Left lobe of liver (tissue), 2 donors: ENCODE data around the gene LGR4. TPM values are rescaled to one million over a fixed set of nuclear protein-coding genes. Genes with fewer than 3 reads are reported as not detected.
"Not testable (repeated sequence)": the region's sequence is repeated elsewhere in the genome, so short reads cannot be mapped to it uniquely, and the experiment has no call there.

Experiments used
- ATAC-seq: fragments of 200-7000 bp; cut with Tn5 transposase; one replicate; pipeline ENCODE4 v1.9.1; 2020; ENCODE audit warnings: mild to moderate bottlenecking, moderate library complexity
- DNase-seq: peaks from one replicate; pipeline ENCODE4 v3.0.0-alpha.2; 2020; ENCODE audit warnings: low spot score
- total RNA-seq: library from RNA; stranded (reverse); gene quantifications from one replicate; pipeline ENCODE4 v1.2.1, GENCODE V29; 2021
- donor health status: DM: no; HTN: no; CAD: no; lungs with moderate emphysema.
- donor health status: DM: no; HTN: yes; CAD: no.

Gene LGR4
- total RNA-seq, 1 donor from 2014 or later = 50.8 TPM

GRCh38 chr11:27462543-27462942 lies 10.0 kb downstream of the LGR4 start:
- ATAC-seq (no peak), DNase-seq (no peak)

GRCh38 chr11:27460158-27460978 lies 12.2 kb downstream of the LGR4 start:
- ATAC-seq = peak; percentile 21
- DNase-seq = no peak

DNA sequence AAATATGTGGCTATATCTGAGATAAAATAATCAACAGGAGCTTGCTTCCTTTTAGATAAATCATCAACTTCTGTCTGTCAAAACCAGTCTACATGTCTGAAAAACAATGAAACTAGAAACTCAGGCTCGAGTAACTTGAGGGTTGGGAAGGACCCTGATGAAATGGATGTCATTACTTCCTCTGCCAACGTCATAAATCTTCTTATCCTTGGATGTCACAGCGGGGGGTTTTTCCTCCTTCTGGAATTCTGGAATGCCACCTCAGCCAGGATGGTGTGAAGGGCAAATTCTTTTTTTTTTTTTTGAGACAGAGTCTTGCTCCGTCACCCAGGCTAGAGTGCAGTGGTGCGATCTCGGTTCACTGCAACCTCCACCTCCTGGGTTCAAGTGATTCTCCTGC lies 13.4 kb downstream of the LGR4 start:
- DNase-seq (no peak), ATAC-seq (no peak)

DNA sequence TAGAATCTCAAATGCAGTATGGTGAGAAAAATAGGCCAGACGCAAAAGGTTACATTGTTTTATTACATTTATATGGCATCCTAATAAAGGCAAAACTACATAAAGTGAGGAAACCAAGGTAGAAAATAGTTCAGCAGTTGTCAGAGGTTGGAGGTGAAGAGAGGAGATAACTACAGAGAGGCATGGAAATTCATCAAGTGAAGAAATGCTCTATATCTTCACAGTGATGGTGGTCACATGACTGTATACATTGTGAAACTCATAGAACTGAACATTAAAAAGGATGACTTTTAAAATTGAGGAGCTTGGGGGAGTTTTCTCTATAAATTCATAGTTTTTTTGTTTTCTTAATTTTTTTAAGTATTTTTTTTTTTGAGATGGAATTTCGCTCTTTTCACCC lies 14.4 kb downstream of the LGR4 start:
- ATAC-seq = no peak
- no peak for DNase-seq

- ATAC-seq (peak; percentile 63), DNase-seq (no peak)
Measured at GRCh38 chr11:27456795-27457329, 15.7 kb downstream of the LGR4 start.

GRCh38 chr11:27456140-27456794 lies 16.3 kb downstream of the LGR4 start:
- no peak for DNase-seq
- ATAC-seq = peak; percentile 85

DNA sequence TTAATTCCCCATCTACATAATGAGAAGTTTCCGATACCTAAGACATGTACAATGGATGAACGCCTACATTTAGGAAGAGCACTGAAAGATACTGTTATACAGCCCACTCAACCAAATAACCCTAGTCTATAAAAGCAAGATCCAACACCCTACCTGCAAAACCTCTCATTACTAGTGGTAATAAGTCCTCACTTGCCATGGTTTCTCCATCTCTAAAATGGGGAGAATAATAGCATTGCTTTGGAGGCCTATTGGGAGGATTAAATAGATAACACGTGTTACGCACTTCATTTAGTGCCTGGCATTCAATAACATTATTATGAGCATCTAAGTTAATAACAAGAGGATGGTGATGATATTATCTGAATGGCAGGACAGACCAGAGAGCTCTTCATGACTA lies 16.9 kb downstream of the LGR4 start:
- DNase-seq (no peak), ATAC-seq (no peak)

- DNase-seq (no peak), ATAC-seq (no peak)
Measured at GRCh38 chr11:27453701-27454100, 18.9 kb downstream of the LGR4 start.

DNA sequence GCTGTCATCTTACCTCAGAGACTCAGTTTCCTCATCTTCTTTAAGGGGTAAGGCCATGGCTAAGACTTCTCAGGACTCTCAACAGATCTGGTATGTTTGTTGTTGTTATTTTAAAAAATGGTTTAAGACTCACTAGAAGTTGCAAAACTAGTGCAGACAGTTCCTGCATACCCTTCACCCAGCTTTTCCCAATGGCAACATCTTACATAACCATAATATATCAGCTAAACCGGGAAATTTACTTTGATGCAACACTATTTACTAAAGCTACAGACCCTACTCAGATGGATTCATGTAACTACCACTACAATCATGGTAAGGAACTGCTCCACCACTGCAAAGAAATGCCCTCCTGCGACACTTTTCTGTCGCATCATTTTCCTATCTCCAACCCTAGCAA lies 20.4 kb downstream of the LGR4 start:
- peak; percentile 18 for ATAC-seq

GRCh38 chr11:27451244-27451965 lies 21.2 kb downstream of the LGR4 start:
- DNase-seq = no peak
- ATAC-seq = no peak

More for the DNA sequence above, 20.4 kb downstream of the LGR4 start:
- no peak for DNase-seq

- ATAC-seq, DNase-seq: not testable (repeated sequence)
Measured at GRCh38 chr11:27448184-27448540, 24.4 kb downstream of the LGR4 start.

DNA sequence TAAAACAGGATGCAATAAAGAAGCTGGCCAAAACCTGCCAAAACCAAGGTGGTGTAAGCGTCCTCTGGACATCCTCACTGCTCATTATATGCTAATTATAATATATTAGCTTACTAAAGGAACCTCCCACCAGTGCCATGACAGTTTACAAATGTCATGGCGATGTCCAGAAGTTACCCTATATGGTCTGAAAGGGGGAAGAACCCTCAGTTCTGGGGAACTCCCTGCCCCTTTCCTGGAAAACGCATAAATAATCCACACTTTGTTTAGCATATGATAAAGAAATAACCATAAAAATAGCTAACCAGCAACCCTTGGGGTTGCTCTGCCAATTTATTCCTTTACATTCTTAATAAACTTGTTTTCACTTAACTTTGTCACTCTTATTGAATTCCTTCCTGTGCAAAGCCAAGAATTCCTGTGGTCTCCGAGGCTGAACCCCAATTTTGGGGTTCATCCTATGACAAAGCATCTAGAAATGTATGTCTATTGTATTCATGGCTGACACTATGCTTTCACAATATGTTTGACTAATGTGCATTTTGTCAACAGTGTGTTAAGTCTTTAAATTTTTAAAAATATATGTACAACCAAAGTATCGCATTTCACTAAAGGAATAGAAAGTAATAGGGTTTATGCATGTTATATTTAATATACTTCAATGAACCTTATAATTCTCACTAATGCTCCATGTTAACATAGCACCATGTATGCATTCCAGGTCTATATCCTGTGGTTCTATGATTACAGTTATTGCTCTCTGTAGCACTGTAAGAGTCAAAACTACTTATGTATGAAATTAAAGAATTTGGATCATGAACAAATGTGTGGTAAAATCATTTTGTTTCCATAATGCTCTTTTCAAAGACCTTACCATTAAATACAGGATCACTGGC lies 25.1 kb downstream of the LGR4 start:
- ATAC-seq = no peak

GRCh38 chr11:27445625-27446024 lies 27.0 kb downstream of the LGR4 start:
- ATAC-seq = no peak

More for the DNA sequence above, 25.1 kb downstream of the LGR4 start:
- DNase-seq = no peak

DNA sequence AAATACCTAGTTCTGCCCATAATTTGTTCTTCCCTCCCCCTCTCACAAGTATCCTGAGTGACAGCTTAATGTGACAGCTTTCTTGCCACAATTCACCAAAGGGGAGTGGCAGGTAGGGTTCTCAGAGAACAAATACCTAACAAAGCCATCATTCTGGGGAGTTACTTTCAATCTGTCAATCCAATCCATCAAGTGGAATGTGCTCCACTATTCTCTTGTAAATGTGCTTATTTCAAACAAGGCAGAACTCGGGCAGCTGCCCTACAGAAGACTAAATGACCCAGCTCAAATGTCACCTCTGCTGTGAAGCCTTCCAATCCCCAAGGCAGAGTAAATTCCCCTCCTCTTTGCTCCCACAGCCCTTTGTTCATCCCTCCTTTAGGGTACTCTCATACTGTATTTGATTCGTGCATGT lies 27.8 kb downstream of the LGR4 start:
- peak; percentile 18 for ATAC-seq
- no peak for DNase-seq

More at GRCh38 chr11:27445625-27446024, 27.0 kb downstream of the LGR4 start:
- DNase-seq = no peak

GRCh38 chr11:27443746-27444507 lies 28.7 kb downstream of the LGR4 start:
- DNase-seq (no peak), ATAC-seq (no peak)

DNA sequence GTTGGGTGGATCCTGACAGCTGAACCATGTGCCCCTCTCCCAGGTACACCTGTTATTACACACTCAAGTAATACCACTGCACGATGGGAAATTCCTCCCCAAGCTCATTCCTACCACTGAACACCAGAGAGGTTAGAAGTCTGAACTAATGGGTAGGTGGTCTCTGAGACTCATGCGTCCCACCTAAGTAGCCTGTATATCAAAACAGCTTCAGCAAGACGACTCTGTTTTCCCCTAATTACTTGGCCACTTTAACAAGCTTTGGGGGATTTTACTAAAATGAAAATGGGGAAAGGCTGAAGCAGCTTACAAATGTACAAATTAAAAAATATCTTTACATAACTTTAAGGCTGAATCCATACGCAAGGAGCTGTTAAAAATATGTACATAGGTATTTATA lies 29.4 kb downstream of the LGR4 start:
- no peak for DNase-seq
- no peak for ATAC-seq

DNA sequence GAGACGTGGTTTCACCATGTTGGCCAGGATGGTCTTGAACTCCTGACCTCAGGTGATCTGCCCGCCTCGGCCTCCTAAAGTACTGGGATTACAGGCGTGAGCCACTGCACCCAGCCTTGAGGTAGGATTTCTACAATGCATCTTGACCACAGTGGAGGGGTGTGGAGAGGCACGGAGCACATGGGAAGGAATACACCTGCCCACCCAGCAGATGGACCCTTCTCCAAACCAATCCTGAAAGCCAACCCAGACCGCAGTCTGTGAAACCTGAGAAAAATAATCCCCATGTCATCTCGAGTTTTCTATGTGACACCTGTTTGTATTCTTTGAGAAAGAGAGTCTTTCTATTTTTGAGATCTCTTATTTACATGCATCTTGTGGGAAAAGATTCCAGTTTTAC lies 32.5 kb downstream of the LGR4 start:
- ATAC-seq = no peak
- DNase-seq = no peak

DNA sequence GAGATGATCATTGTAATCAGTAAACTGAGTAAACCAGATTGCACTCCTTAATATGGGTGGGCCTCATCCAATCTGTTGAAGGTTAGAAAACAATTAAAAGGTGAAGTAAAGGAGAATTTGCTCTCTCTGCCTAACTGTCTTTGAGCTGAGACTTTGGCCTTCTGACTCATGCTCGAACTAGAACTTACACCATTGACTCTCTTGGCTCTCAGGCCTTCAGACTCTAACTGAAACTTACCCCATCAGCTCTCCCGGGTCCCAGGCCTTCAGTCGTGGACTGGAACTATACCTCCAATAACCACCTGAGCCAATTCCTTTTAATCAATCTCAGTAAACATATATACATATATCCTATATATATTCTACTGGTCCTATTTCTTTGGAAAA lies 34.0 kb downstream of the LGR4 start:
- DNase-seq = no peak
- peak; percentile 71 for ATAC-seq

GRCh38 chr11:27437829-27438594 lies 34.6 kb downstream of the LGR4 start:
- ATAC-seq = peak; percentile 53
- DNase-seq = no peak
